ENCODE results near the gene WNT11. TPM values are rescaled to one million over a fixed set of nuclear protein-coding genes. Genes with fewer than 3 reads are reported as not detected.

Gene WNT11
- total and polyA plus RNA-seq, 2 of the 13 experiments (the other 11 are each of a cell fraction or from before 2014, with no cell fraction given) = 0.34 to 0.66 TPM

DNA sequence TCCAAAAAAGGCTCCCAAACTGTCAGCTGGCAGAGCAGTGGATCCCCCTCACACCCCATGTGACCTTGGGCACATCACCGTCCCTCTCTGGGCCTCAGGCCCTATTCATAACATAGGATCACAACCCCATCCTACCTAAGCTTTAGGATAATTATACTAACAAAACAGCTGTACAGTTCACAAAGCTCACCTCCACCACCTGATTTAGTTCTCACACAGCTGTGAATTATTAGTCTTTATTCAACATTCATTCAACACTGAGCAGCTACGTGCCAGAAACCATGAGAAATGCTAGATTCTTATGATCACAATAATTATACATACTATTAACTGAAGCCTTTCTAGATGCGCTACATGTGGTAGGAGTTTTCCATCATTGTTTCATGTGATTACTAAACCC, 9.5 kb downstream of the WNT11 start (continued):
- TF ChIP-seq CSRNP1 (CRISPR knock-in tag; IDR thresholded peaks at IDR 0.05) = no peak
- TF ChIP-seq ZNF576 (CRISPR knock-in tag; IDR thresholded peaks at IDR 0.05) = no peak
- no peak for TF ChIP-seq DNMT3B (CRISPR knock-in tag; conservative IDR thresholded peaks at IDR 0.05)
- TF ChIP-seq, protein P1, sequence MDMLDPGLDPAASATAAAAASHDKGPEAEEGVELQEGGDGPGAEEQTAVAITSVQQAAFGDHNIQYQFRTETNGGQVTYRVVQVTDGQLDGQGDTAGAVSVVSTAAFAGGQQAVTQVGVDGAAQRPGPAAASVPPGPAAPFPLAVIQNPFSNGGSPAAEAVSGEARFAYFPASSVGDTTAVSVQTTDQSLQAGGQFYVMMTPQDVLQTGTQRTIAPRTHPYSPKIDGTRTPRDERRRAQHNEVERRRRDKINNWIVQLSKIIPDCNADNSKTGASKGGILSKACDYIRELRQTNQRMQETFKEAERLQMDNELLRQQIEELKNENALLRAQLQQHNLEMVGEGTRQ (IDR thresholded peaks at IDR 0.05; ENCODE audit: low read depth, low read length) = no peak
- TF ChIP-seq, protein P1 (CRISPR knock-in tag; IDR thresholded peaks at IDR 0.05; ENCODE audit: borderline replicate concordance) = no peak
- no peak for TF ChIP-seq ZNF260 (CRISPR knock-in tag; IDR thresholded peaks at IDR 0.05; ENCODE audit: borderline replicate concordance, low read depth)

GRCh38 chr11:76194872-76195668, 11.2 kb downstream of the WNT11 start:
- Histone ChIP-seq H2AFZ (ENCODE audit: low read length) (no peak overlapping the region), H3K27ac (ENCODE audit: extremely low read length, insufficient read depth, low read length) (no peak overlapping the region), H3K4me3 (replicated peaks in 1 of 3; ENCODE audit: insufficient read depth in 1 of 3, low read depth in 2 of 3, low read length in 3 of 3) (no peak overlapping the region), H3K9ac (ENCODE audit: insufficient read depth, low read depth, low read length) (no peak overlapping the region), H3K36me3 (replicated peaks in 1 of 2; ENCODE audit: control insufficient read depth in 1 of 2, insufficient read depth in 2 of 2, low read length in 2 of 2) (no peaks in the 10 kb centered on the region), H3K4me2 (ENCODE audit: low read depth, low read length) (no peak overlapping the region), H4K20me1 (ENCODE audit: insufficient read depth, low read length) (no peaks in the 10 kb centered on the region), H3K9me3 (ENCODE audit: low read length) (no peaks in the 10 kb centered on the region), H3K4me1 (ENCODE audit: insufficient read depth, low read length) (peaks cover 7% of the 10 kb centered on the region; the same call in 1 of the 2 replicates), H3K79me2 (ENCODE audit: insufficient read depth, low read length) (no peaks in the 10 kb centered on the region), H3K27me3 (ENCODE audit: control insufficient read depth in 1 of 2, insufficient read depth in 2 of 2, low read length in 2 of 2) (no peaks in the 10 kb centered on the region)
- POLR2A ChIA-PET = no interaction called here
- ATAC-seq (no peak), FAIRE-seq (no peak), DNase-seq (ENCODE audit: low spot score) (no peak)
- WGBS (ENCODE audit: low lambda C conversion rate) = 62% methylated on average over 17 of the region's 21 CpGs
- intact Hi-C loops (cut with micrococcal nuclease; ENCODE audit: unreplicated experiment) (no loop called here), in situ Hi-C loops (cut with HindIII; ENCODE audit: extremely low pct_ligation_motif_present, low pct_unique_long_range_greater_than_20kb) (no loop called here)
- CTCF ChIA-PET (ENCODE audit: low intra/inter-chr PET ratio, low total read pairs) = no interaction called here
- no TSS peak for BruUV-seq (replicated peaks)
- TF ChIP-seq ZNF235 (CRISPR knock-in tag; IDR thresholded peaks at IDR 0.05; ENCODE audit: borderline replicate concordance) (no peak), MIER3 (CRISPR knock-in tag; IDR thresholded peaks at IDR 0.05; ENCODE audit: borderline replicate concordance) (no peak), MYC (CRISPR knock-in tag; IDR thresholded peaks at IDR 0.05; ENCODE audit: borderline replicate concordance) (no peak), REXO4 (CRISPR knock-in tag; IDR thresholded peaks at IDR 0.05; ENCODE audit: borderline replicate concordance) (no peak), GTF3A (CRISPR knock-in tag; conservative IDR thresholded peaks at IDR 0.05) (no peak), MYNN (CRISPR knock-in tag; IDR thresholded peaks at IDR 0.05; ENCODE audit: low read depth) (no peak)
- TF ChIP-seq, protein P2, sequence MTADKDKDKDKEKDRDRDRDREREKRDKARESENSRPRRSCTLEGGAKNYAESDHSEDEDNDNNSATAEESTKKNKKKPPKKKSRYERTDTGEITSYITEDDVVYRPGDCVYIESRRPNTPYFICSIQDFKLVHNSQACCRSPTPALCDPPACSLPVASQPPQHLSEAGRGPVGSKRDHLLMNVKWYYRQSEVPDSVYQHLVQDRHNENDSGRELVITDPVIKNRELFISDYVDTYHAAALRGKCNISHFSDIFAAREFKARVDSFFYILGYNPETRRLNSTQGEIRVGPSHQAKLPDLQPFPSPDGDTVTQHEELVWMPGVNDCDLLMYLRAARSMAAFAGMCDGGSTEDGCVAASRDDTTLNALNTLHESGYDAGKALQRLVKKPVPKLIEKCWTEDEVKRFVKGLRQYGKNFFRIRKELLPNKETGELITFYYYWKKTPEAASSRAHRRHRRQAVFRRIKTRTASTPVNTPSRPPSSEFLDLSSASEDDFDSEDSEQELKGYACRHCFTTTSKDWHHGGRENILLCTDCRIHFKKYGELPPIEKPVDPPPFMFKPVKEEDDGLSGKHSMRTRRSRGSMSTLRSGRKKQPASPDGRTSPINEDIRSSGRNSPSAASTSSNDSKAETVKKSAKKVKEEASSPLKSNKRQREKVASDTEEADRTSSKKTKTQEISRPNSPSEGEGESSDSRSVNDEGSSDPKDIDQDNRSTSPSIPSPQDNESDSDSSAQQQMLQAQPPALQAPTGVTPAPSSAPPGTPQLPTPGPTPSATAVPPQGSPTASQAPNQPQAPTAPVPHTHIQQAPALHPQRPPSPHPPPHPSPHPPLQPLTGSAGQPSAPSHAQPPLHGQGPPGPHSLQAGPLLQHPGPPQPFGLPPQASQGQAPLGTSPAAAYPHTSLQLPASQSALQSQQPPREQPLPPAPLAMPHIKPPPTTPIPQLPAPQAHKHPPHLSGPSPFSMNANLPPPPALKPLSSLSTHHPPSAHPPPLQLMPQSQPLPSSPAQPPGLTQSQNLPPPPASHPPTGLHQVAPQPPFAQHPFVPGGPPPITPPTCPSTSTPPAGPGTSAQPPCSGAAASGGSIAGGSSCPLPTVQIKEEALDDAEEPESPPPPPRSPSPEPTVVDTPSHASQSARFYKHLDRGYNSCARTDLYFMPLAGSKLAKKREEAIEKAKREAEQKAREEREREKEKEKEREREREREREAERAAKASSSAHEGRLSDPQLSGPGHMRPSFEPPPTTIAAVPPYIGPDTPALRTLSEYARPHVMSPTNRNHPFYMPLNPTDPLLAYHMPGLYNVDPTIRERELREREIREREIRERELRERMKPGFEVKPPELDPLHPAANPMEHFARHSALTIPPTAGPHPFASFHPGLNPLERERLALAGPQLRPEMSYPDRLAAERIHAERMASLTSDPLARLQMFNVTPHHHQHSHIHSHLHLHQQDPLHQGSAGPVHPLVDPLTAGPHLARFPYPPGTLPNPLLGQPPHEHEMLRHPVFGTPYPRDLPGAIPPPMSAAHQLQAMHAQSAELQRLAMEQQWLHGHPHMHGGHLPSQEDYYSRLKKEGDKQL (CRISPR knock-in tag; IDR thresholded peaks at IDR 0.05; ENCODE audit: low read depth) = no peak
